Breast epithelium (tissue), 3 donors: Measurements from ENCODE around the gene APOL2.

ENCODE experiments used
- POLR2A ChIP-seq: fragments of 450-650 bp; IDR thresholded peaks from one replicate; pipeline ENCODE4 v1.6.1; 2016; ENCODE audit warnings: antibody characterized with exemption, mild to moderate bottlenecking, moderate library complexity
- POLR2AphosphoS5 ChIP-seq, 3 donors: sonication (generic); formaldehyde crosslinking; IDR thresholded peaks; one replicate each; pipeline ENCODE4 v1.6.1; 2017; ENCODE audit warnings: antibody characterized with exemption in 3 of 3
- TF ChIP-seq, protein P1 (sequence below), 3 donors: fragments of 450-650 bp; IDR thresholded peaks; one replicate each; pipeline ENCODE4 v1.5.1; 2016 to 2017; ENCODE audit warnings: antibody characterized with exemption in 3 of 3, mild to moderate bottlenecking in 3 of 3, moderate library complexity in 3 of 3

GRCh38 chr22:36285017-36285416 is 45.7 kb upstream of the APOL2 start:
- TF ChIP-seq, protein P1, sequence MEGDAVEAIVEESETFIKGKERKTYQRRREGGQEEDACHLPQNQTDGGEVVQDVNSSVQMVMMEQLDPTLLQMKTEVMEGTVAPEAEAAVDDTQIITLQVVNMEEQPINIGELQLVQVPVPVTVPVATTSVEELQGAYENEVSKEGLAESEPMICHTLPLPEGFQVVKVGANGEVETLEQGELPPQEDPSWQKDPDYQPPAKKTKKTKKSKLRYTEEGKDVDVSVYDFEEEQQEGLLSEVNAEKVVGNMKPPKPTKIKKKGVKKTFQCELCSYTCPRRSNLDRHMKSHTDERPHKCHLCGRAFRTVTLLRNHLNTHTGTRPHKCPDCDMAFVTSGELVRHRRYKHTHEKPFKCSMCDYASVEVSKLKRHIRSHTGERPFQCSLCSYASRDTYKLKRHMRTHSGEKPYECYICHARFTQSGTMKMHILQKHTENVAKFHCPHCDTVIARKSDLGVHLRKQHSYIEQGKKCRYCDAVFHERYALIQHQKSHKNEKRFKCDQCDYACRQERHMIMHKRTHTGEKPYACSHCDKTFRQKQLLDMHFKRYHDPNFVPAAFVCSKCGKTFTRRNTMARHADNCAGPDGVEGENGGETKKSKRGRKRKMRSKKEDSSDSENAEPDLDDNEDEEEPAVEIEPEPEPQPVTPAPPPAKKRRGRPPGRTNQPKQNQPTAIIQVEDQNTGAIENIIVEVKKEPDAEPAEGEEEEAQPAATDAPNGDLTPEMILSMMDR (IDR thresholded peaks at IDR 0.05) = no peak
- TF ChIP-seq POLR2A (no peak), POLR2AphosphoS5 (IDR thresholded peaks at IDR 0.05) (no peak)
